Peyer's patch (tissue), 4 donors: Measurements from ENCODE around the gene ARMH4. TPM values are rescaled to one million over a fixed set of nuclear protein-coding genes. Genes with fewer than 3 reads are reported as not detected.
A peak's percentile ranks its signal among the peaks of the same experiment; 100 is the strongest.

Experiments
- DNase-seq, 3 donors: peaks; one replicate each; pipeline ENCODE4 v3.0.0-alpha.2; 2017 to 2019
- H3K27ac ChIP-seq, 4 donors: fragments of 200-600 bp; sonication (generic); one replicate each; pipeline ENCODE4 v1.5.1; 2016 to 2019
- H3K27me3 ChIP-seq, 2 donors: fragments of 200-600 bp; sonication (generic); one replicate each; pipeline ENCODE4 v1.5.1; 2019
- H3K36me3 ChIP-seq, 3 donors: fragments of 200-600 bp; sonication (generic); one replicate each; pipeline ENCODE4 v1.5.1; 2016 to 2019
- H3K4me1 ChIP-seq, 4 donors: fragments of 200-600 bp; sonication (generic); one replicate each; pipeline ENCODE4 v1.5.1; 2016 to 2019
- H3K4me3 ChIP-seq, 4 donors: fragments of 200-600 bp; sonication (generic); 1 replicate in 3 of 4; 2 replicates in 1 of 4; pipeline ENCODE4 v1.5.1; 2016 to 2019; ENCODE audit warnings: mild to moderate bottlenecking in 1 of 4
- H3K9me3 ChIP-seq, 4 donors: fragments of 200-600 bp; sonication (generic); one replicate each; pipeline ENCODE4 v1.5.1; 2016 to 2019; ENCODE audit warnings: mild to moderate bottlenecking in 1 of 4
- POLR2A ChIP-seq, 2 donors: fragments of 450-650 bp; IDR thresholded peaks; one replicate each; pipeline ENCODE4 v1.5.1; 2017; ENCODE audit warnings: antibody characterized with exemption in 2 of 2, mild to moderate bottlenecking in 2 of 2, moderate library complexity in 2 of 2
- total RNA-seq, 4 donors: library from RNA; depleted of rRNA; stranded (reverse); fragments of >200 nt; gene quantifications; one replicate each; pipeline ENCODE4 v1.1.0, GENCODE V29; 2016
- TF ChIP-seq, protein P1 (sequence below), 6 experiments: fragments of 450-650 bp in 4 of 6; fragments of 200-600 bp in 2 of 6; sonication (generic) in 1 of 6; IDR thresholded peaks; one replicate each; pipeline ENCODE4 v1.5.1; 2017 to 2019; ENCODE audit warnings: antibody characterized with exemption in 6 of 6, mild to moderate bottlenecking in 3 of 6, moderate library complexity in 1 of 6

ARMH4 gene
- total RNA-seq, 4 donors from 2014 or later: 0.18 to 3.2 (median 1.4) TPM

DNA sequence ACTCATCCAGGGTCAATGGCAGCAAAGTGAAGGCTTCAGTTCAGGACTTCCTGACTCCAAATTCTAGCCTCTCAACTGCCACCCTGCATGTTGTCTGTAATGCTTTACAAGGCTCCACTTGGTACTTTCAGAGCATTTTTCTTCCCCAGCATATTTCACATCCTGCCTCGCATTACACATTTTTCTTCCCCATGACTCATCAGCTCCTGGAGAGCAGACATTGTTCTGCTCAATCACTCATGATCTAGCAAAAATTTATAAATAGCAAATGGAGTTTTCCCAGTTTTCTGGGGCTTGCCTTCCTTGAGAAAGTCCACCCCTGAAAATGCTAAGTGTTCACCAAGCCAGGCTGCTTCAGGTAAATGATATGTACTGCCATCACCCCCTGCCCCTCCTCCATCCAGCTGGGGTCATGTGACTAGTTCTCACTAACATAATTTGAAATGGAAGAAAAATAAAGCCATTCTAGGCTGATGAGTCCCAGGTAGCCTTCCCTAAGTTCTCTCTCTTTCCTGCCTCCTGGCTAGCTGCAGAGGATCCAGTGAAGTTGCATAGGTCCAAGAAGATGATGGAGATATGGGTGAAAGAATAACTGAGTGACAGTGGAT is 69.4 kb downstream of the ARMH4 start:
- TF ChIP-seq, protein P1, sequence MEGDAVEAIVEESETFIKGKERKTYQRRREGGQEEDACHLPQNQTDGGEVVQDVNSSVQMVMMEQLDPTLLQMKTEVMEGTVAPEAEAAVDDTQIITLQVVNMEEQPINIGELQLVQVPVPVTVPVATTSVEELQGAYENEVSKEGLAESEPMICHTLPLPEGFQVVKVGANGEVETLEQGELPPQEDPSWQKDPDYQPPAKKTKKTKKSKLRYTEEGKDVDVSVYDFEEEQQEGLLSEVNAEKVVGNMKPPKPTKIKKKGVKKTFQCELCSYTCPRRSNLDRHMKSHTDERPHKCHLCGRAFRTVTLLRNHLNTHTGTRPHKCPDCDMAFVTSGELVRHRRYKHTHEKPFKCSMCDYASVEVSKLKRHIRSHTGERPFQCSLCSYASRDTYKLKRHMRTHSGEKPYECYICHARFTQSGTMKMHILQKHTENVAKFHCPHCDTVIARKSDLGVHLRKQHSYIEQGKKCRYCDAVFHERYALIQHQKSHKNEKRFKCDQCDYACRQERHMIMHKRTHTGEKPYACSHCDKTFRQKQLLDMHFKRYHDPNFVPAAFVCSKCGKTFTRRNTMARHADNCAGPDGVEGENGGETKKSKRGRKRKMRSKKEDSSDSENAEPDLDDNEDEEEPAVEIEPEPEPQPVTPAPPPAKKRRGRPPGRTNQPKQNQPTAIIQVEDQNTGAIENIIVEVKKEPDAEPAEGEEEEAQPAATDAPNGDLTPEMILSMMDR (IDR thresholded peaks at IDR 0.05): no peak
- TF ChIP-seq POLR2A (IDR thresholded peaks at IDR 0.05): no peak
- H3K4me1 ChIP-seq: peaks cover 0 to 4% (median 0%) of the 10 kb centered on the region in 4 donors
- H3K9me3 ChIP-seq: no peaks in the 10 kb centered on the region
- no peaks in the 10 kb centered on the region for H3K27me3 ChIP-seq
- H3K27ac ChIP-seq: peak overlapping the region in 1 of 4 donors; percentile 5
- DNase-seq: no peak
- no peaks in the 10 kb centered on the region for H3K36me3 ChIP-seq
- H3K4me3 ChIP-seq: no peak overlapping the region

DNA sequence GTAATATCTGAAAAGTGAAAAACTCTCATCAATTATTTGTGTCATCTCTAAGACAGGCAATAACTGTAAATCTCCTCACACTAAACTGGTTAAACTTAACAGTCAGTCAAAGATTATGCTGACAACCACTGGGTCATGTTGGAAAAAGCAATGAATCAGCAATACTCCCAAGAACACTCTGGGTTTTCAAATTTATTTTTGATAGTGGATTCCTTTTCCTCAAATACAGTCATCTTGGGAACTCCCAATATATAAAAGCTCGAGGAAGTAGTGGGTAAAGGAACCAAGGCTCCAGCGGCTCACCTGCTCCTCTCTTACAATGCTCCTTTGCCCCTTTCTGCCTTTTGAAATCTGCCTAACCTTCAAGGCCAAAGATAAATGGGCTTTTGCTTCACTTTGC is 70.0 kb downstream of the ARMH4 start:
- H3K4me1 ChIP-seq: peaks cover 0 to 4% (median 0%) of the 10 kb centered on the region in 4 donors
- no peak overlapping the region for H3K4me3 ChIP-seq
- peak overlapping the region in 1 of 4 donors; percentile 5 for H3K27ac ChIP-seq
- no peaks in the 10 kb centered on the region for H3K36me3 ChIP-seq
- H3K27me3 ChIP-seq: no peaks in the 10 kb centered on the region
- no peak for TF ChIP-seq POLR2A (IDR thresholded peaks at IDR 0.05)
- TF ChIP-seq, protein P1 (IDR thresholded peaks at IDR 0.05): no peak
- H3K9me3 ChIP-seq: no peaks in the 10 kb centered on the region
- DNase-seq: no peak

DNA sequence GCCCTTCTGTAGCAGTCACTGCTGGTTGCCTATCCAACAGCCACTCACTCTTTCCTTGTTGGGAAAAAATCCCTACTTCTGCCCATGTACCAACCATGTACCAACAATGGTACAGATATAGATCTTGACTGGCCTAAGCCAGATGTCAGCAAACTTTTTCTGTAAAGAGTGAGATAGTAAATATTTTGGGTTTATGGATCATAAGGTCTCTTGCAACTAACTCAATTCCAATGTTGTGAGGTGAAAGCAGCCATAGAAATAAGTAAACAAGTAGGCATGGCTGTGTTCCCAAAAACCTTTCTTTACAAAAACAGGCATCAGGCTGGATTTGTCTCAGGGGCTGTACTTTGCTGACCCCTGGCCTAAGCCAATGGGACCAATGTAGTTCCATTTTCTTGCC is 73.5 kb downstream of the ARMH4 start:
- no peaks in the 10 kb centered on the region for H3K9me3 ChIP-seq
- H3K36me3 ChIP-seq: no peaks in the 10 kb centered on the region
- H3K4me1 ChIP-seq: peaks cover 0 to 4% (median 0%) of the 10 kb centered on the region in 4 donors
- no peak overlapping the region for H3K27ac ChIP-seq
- TF ChIP-seq, protein P1 (IDR thresholded peaks at IDR 0.05): no peak
- no peak for TF ChIP-seq POLR2A (IDR thresholded peaks at IDR 0.05)
- H3K4me3 ChIP-seq: no peak overlapping the region
- no peak for DNase-seq
- no peaks in the 10 kb centered on the region for H3K27me3 ChIP-seq

DNA sequence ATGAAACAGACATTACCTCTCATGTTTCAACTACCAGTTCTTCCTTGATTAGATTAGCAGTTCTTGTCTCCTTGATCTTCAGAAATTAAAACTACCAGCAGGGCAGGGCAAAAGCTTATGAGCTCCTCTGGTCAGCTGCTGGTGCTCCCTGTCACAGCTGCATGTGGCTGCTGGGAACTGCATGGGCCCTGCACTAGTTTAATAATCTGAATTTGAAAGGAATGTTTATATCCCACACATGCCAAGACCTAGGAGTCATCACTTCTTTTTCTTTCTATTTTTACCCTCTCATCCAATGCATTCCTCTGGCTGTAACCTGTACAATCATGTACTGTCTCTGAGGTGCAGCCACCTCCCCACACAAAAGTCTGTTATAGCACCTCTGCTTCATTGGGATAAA is 73.9 kb downstream of the ARMH4 start:
- H3K36me3 ChIP-seq: no peaks in the 10 kb centered on the region
- H3K4me1 ChIP-seq: peaks cover 0 to 4% (median 0%) of the 10 kb centered on the region in 4 donors
- TF ChIP-seq POLR2A (IDR thresholded peaks at IDR 0.05): no peak
- TF ChIP-seq, protein P1 (IDR thresholded peaks at IDR 0.05): no peak
- H3K27ac ChIP-seq: no peak overlapping the region
- no peaks in the 10 kb centered on the region for H3K27me3 ChIP-seq
- DNase-seq: no peak
- no peak overlapping the region for H3K4me3 ChIP-seq
- H3K9me3 ChIP-seq: no peaks in the 10 kb centered on the region

DNA sequence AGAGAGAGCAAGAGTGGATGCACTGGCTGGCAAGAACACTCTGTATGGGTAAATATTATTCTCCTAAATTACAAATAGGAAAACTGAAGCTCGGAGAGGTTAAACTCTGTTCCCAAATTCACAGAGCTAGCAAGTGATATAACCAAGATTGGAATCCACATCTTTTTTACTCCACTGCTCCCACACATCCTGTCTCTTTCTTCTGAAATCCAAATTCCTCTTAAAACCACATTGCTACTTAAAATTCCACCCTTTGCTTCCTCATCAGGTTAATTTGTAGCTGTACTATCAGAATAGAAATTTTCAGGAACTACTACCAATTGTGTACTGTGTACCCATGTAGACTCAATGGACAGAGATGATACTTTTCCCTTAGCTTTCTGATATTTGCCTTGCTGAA is 74.4 kb downstream of the ARMH4 start:
- Histone ChIP-seq H3K27ac (no peak overlapping the region), H3K4me1 (peaks cover 0 to 4% (median 0%) of the 10 kb centered on the region in 4 donors), H3K4me3 (no peak overlapping the region), H3K9me3 (no peaks in the 10 kb centered on the region), H3K36me3 (no peaks in the 10 kb centered on the region), H3K27me3 (no peaks in the 10 kb centered on the region)
- TF ChIP-seq, protein P1 (IDR thresholded peaks at IDR 0.05): no peak
- no peak for TF ChIP-seq POLR2A (IDR thresholded peaks at IDR 0.05)
- no peak for DNase-seq
